H1 (cell line): ENCODE data around the gene PRTN3. TPM values are rescaled to one million over a fixed set of nuclear protein-coding genes. Genes with fewer than 3 reads are reported as not detected.

Experiments used
- CBX5 ChIP-seq: fragments of 300-800, 300-1000 bp; sonication (generic); IDR thresholded peaks from 2 replicates; pipeline ENCODE4 v1.7.1; 2016; ENCODE audit warnings: antibody characterized with exemption, low read length, low read depth
- FOSL1 ChIP-seq: IDR thresholded peaks from 2 replicates; pipeline ENCODE4 v1.6.1; 2011; ENCODE audit warnings: mild to moderate bottlenecking, low read depth, low read length, moderate library complexity; ENCODE audit not compliant: insufficient read depth
- GABPA ChIP-seq: IDR thresholded peaks from 2 replicates; pipeline ENCODE4 v1.6.1; 2011; ENCODE audit warnings: mild to moderate bottlenecking, low read length, moderate library complexity, borderline replicate concordance; ENCODE audit not compliant: insufficient read depth
- MAFK ChIP-seq: IDR thresholded peaks from 2 replicates; pipeline ENCODE4 v1.6.1; 2012; ENCODE audit warnings: low read depth, mild to moderate bottlenecking, improper control_type of control experiment, low read length
- RNF2 ChIP-seq: fragments of 200-900, 300-1000 bp; sonication (generic); IDR thresholded peaks from 2 replicates; pipeline ENCODE4 v1.7.1; 2016; ENCODE audit warnings: borderline replicate concordance, low read depth, mild to moderate bottlenecking, antibody characterized with exemption, low read length; ENCODE audit not compliant: poor library complexity, severe bottlenecking; ENCODE audit errors: missing control alignments
- TCF12 ChIP-seq: IDR thresholded peaks from 2 replicates; pipeline ENCODE4 v1.6.1; 2011; ENCODE audit warnings: low read depth, mild to moderate bottlenecking, low read length
- YY1 ChIP-seq: IDR thresholded peaks from 2 replicates; pipeline ENCODE4 v1.6.1; 2011; ENCODE audit warnings: low read depth, mild to moderate bottlenecking, low read length
- ZNF274 ChIP-seq: IDR thresholded peaks from 2 replicates; pipeline ENCODE4 v1.7.0; 2012; ENCODE audit warnings: low read length, borderline replicate concordance; ENCODE audit errors: extremely low read depth
- polyA plus RNA-seq, 7 experiments: library from polyadenylated mRNA; depleted of rRNA in 3 of 7; stranded (reverse) in 5 of 7; unstranded in 2 of 7; fragments of >200 nt in 5 of 7; fragments of 200-250 nt in 2 of 7; gene quantifications; 1 replicate in 5 of 7; 2 replicates in 1 of 7; 4 replicates in 1 of 7; pipeline versions ENCODE4 v1.2.1 to v1.2.3, GENCODE V29; 2011 to 2013; ENCODE audit warnings: missing spikeins in 2 of 7, mixed read lengths in 2 of 7
- total RNA-seq: library from RNA; stranded (reverse); fragmentation: NEBNext Ultra II Directional; extraction: Animal tissue kit (Norgen Biotek cat#: 25700); gene quantifications from 2 replicates; pipeline ENCODE4 v1.2.1, GENCODE V29; 2021

PRTN3 gene
- total and polyA plus RNA-seq, 2 of the 8 experiments (the other 6 are each of a cell fraction or from before 2014, with no cell fraction given), result 0.39 to 2.1 TPM

DNA sequence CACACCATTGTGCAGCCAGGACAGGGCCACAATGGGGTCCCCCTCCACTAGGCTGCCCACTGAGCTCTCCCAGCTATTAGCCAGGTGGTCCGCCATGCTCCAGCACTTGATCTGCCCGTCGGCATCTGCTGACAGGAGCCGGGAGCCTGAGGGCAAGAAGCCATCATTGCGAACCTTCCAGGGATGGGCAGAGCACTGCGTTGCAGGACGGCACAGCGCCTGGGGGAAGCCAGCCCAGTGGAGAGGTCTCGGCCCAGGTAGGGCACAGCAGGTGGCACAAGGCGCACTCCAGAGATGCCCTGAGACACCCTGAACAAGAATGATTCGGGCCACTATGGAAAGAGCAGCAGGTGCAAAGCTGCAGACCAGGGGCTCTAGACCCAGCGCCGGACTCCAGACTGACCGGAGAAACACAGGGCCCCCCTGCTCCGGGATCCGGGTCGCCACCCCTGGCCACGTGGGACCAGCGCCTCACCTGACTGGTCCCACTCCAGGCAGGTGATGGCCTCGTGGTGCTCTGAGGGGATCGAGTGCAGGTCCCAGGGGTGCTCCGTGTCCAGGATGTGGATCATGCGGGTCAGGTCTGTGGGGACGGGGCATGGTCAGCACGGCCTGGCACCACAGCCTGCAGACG lies 49.0 kb downstream of the PRTN3 start (continued):
- TF ChIP-seq FOSL1 (no peak), RNF2 (no peak), ZNF274 (no peak), YY1 (no peak), CBX5 (no peak), TCF12 (no peak), MAFK (no peak), GABPA (no peak)
